PFSK-1 (cell line): ENCODE measurements around the gene SNCA.

Experiments used
- FOXP2 ChIP-seq: optimal IDR thresholded peaks from 2 replicates; pipeline ENCODE3; 2011; ENCODE audit warnings: borderline replicate concordance, control low read depth, inconsistent platforms; ENCODE audit not compliant: insufficient read depth; ENCODE audit errors: extremely low read length, extremely low read depth
- POLR2AphosphoS5 ChIP-seq: IDR thresholded peaks from 2 replicates; pipeline ENCODE4 v1.6.1; 2012; ENCODE audit warnings: low read depth, mild to moderate bottlenecking, control low read depth, low read length, moderate library complexity
- REST ChIP-seq, 2 experiments: IDR thresholded peaks; 2 replicates each; pipeline versions ENCODE4 v1.6.1 to v1.8.0; 2011 to 2012; ENCODE audit warnings: low read depth in 2 of 2, low read length in 2 of 2, control low read depth in 1 of 2, inconsistent platforms in 1 of 2, mild to moderate bottlenecking in 1 of 2, moderate library complexity in 1 of 2; ENCODE audit not compliant: insufficient read depth in 1 of 2
- SIN3A ChIP-seq: IDR thresholded peaks from 2 replicates; pipeline ENCODE4 v1.6.1; 2012; ENCODE audit warnings: mild to moderate bottlenecking, low read length, moderate library complexity, borderline replicate concordance; ENCODE audit not compliant: insufficient read depth
- TAF1 ChIP-seq: IDR thresholded peaks from 2 replicates; pipeline ENCODE4 v1.6.1; 2012; ENCODE audit warnings: low read length, control low read depth, borderline replicate concordance; ENCODE audit not compliant: insufficient read depth

Gene SNCA

DNA sequence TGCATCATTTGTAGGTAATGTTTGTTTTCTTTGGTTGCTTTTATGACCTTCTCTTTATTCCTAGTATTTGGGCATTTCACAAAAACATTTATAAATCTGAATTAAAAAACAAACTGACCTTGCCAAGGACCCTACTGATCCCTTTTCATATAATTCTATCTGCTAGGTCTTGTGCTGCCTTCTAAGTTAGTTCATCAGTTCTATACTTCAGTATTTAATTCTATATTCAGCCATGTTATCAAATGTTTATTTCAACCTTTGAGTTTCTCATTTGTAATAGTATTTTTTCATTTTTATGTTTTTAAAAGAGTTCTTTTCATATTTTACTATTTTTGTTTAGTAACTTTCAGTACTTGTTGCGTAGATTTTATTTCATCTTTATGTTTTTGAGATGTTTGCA lies 155.3 kb downstream of the SNCA start:
- TF ChIP-seq REST (IDR thresholded peaks at IDR 0.05; ENCODE audit: insufficient read depth in 1 of 2, low read depth in 2 of 2, low read length in 2 of 2) (no peak), FOXP2 (no peak), SIN3A (no peak), POLR2AphosphoS5 (no peak), TAF1 (no peak)

DNA sequence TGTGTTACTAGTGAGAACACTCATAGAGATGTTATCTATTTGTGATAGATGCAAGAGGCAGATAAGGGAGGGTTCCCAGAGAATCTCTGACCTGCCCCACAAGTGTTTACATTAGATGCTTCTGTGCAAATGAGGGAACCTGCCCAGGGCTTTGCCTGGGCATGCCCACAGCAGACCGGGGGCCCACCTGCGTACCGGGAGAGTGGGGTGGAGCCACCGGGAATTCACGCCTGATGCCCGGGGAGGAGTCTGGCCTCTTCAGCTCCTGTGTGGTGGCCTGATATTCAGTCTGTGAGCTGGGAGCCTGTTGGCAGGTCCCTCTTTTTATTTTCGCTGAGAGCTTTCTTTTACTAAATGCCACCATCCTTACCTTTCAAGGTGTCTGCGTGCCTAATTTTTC lies 155.7 kb downstream of the SNCA start:
- TF ChIP-seq POLR2AphosphoS5 (no peak), TAF1 (no peak), REST (IDR thresholded peaks at IDR 0.05; ENCODE audit: insufficient read depth in 1 of 2, low read depth in 2 of 2, low read length in 2 of 2) (no peak), FOXP2 (no peak), SIN3A (no peak)

GRCh38 chr4:89674876-89675459 lies 162.0 kb downstream of the SNCA start:
- TF ChIP-seq REST (IDR thresholded peaks at IDR 0.05; ENCODE audit: insufficient read depth in 1 of 2, low read depth in 2 of 2, low read length in 2 of 2) = no peak
- no peak for TF ChIP-seq TAF1
- TF ChIP-seq SIN3A = no peak
- no peak for TF ChIP-seq FOXP2
- no peak for TF ChIP-seq POLR2AphosphoS5
